Activated naive CD4-positive, alpha-beta T cell treated with Interleukin-2 at 50 U/mL for 16 hours (primary cell): ENCODE results near the gene PGLYRP3.

ENCODE experiments used
- DNase-seq: peaks from one replicate; pipeline ENCODE4 v3.0.0-alpha.2; 2020

Gene PGLYRP3

DNA sequence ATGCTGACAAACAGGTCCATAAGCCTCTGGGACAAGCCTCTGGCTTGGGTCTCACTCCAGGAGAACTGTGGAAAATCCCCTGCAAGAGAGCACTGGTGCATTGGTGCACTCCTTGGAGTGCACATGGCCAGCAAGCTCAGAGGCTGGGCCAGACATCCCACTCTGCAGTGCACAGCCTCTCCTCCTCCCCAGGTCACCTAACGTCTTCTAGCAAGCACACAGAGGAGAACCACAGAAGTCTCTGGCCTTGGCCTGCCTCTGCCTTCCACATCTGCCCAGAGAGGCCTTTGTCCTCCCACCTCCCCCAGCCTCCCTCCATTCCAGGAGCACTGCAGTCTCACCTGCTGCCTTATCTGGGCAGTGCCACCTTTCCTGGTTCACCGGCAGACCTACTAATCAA is 4.2 kb downstream of the PGLYRP3 start:
- no peak for DNase-seq

DNA sequence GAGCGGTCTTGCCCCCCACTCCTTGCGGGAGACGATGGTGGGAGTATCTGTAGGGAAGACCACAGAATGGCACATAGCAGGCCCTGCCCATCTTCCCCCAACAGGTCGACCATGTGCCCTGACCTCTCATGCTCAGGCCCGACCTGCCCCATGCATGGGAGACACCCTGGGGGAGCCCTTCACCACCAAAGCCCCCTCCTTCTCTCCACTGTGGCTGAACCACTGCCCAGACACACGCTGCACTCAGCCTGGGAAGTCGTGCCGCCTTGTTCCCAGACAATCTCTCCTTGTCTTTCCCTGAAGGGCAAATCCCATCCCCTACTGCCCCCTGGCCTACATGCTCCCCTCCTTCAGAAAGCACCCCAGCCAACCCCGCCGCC is 5.5 kb downstream of the PGLYRP3 start:
- DNase-seq = no peak

DNA sequence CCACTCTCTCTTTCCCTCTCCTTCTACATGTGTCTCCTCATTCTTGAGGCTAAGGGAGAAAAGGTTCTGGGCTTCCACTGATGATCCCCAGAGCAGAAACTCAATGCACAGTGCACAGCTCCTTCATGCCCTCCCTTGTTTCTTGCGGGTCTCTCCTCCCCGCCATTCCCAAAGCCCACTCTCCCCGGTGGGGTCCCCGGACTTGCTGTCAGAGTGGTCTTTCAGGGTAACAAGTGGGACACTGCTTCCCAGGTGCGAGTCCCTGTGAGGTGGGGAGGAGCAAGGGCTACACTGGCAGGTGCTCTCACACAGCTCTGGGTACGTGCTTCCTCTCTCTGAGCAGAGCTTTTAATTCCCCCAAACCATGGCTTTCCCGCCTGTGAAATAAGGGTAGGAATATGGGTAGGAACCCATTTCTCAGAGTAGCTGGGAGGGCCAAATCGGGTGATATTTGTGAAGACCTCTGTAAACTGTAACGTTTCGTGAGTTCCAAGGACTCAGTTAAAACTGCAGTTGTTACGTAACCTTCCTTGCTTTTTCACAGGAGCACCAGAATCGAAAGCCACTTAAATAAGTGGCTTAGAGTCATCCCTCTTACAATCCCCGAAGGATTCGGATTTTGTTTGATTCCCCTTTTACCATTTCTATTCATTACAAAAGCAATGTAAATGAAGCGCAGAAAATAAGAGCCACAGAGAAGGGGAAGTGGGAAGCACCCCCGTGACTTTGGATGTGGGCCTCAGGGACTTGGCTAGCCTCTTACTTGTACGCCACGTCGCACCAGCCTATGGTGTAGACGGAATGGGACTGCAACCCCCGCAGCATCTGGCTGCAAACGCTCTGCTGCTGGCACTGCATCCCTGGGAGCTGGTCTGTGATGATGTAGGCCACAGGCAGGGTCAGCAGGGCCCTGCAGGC is 6.2 kb downstream of the PGLYRP3 start:
- no peak for DNase-seq

DNA sequence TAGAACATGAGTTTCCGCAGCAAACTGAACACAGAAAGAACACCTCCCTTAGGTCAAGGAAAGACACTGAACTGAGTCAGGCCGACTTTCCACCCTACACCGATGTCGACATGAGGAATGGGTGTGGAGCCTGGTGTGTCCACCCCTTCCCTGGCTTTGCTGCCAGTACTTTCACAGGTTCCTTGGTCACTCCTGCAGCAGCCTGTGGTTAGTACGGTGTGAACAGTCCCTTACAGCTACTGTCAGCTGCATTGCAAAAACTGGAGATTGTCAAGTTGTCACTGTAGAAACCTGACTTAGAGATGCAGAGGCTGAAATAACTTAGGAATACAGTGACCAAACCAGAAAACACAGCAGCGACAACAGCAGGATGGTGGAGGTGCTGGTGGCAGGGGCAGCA is 7.1 kb downstream of the PGLYRP3 start:
- DNase-seq = no peak

DNA sequence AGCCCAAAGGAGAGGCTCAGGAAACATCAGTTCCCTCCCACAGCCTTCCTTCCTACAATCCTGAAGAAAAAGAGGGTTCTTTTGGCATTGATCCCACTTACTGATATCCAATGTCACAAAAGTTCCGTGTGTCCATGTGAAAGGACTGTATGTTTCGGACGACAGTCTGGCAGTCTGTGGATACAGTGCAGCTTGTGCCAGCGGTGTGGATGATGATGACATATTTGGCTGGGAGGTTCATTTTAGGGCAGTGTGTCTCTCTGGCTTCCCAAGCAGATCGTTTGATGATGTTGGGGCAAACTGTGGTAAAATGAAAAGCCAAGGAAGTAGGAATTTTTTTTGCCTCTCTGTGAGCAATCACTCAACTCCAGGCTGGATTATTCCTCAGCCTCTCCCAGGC is 10.4 kb downstream of the PGLYRP3 start:
- no peak for DNase-seq

DNA sequence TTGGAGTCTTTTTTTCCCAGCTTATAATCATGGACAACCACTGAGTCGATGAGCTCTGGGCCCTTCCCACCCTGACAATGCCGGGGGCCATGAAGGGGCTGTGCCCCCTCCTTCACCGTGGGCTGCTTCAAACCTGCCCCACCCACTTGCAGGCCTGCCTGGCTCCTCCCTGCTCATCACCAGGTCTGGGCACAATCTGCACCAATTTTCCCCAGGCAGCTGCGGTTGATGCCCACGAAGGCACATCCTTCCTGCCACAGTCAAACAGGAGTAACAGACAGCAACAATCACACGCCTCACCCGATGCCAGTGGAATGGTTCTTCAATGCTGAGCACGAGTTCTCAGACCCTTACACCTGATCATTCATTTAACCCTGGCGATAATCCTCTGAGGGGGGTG is 18.9 kb downstream of the PGLYRP3 start:
- DNase-seq = no peak

DNA sequence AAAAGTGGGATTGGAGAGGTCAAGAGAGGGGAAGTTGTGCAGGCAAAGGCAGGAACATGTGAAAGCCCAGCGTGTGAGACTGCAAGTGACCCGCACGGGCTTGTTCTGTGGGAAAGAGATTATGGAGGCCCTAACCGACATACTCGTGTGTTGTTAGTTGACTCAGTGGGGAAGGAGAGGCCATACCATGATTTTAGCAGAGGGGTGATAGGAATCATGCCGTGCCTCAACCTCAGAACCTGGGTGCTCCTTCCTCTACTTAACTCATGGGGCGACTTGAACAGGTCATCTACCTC is 19.3 kb downstream of the PGLYRP3 start:
- no peak for DNase-seq

DNA sequence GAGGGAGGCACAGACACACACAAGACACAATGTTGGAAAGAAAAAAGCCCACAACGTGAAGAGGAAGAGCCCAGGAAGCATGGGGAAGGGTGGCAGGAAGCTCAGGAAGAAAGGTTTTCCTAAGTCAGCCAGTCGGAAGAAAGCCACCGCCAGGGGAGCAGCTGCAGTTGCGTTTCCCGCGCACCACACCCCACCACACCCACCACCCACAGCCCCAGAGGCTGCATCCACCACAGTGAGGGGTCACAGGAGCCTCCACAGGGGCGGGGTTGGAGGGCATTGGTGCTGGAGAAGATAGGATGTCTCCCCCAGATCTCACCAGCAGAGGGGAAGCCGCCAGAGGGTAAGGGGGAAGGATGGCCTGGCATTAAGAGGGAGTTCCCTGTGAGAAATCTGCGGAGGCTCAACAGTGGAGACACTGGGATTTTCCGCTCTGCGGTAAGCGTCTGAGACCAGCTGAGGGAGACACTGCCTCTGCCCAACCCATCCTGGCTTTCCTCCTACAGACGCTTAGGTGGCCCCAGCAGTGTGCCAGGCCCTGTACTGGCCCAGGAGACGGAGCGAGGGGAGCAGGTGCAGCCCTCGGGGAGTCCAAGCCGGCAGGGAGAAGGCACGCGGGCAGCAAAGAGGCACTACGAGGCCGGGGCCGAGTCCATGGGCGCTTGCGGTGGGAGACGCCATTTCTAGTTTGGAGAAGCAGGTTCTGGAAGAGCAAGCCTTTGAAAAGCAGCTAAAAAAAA is 19.8 kb downstream of the PGLYRP3 start:
- DNase-seq = no peak

DNA sequence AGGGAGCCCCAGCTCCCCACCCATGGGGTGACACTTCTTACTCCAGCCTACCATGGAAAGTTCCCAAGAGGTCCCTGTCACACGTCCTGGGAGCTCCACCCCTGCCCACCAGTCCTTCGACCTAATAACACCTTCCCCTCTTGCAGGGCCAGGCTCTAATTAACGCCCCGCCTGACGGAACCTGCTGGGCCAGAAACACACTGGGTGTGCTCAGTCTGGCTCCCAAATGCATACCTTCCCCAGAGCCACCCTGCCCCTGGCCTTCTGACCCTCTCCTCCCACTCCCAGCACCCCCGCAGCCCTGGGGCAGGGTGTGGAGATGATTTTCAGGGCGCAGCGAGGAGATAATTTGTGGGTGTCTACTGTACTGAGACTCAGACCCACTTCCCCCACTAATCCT is 20.6 kb downstream of the PGLYRP3 start:
- DNase-seq = no peak

DNA sequence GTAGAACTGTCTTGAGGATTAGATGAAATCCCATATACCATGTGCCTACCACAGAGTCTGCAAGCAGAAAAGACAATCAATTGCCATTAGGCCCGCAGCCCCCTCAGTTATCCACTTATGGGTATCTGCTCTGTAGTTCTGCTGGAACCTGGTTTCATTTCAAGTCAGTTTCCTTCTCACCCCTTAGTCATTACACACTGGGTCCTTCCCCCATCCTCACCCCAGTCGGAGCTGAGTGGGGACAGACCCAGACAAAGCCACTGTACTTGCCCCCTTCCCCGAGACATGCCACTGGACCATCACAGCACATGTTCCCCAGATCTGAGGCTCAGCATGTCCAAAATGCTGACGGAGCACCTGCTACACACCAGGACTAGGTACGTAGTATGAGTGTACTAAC is 21.2 kb downstream of the PGLYRP3 start:
- no peak for DNase-seq

DNA sequence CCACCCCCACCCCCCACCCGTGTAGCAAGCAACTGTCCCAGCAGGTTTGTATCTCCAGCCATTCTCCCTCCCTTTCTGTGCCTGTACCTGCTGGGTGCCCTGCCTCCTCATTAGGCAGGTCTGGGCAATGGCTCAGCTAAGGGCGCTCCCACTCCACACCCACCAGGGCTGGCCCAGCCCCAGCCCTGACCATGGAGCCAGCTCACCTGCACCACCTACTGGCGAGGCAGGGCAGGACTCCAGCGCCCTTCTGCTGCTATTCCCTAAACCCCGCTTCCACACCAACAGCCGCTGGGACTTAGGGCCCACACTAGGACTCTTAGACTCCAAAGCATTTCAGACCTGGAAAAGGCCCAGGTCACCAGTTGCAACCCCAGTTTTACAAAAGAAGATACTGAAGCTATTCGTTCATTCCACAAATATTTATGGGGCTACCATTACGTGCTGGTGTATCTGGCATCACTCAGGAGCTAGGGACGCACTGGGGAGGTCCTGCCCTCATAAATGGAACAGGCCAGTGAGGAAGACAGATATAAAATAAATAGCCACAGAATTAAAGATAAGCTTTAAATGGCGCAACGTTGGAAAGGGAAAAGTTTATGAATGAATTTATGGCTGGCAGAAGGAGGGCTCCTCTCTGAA is 24.0 kb downstream of the PGLYRP3 start:
- DNase-seq = no peak

DNA sequence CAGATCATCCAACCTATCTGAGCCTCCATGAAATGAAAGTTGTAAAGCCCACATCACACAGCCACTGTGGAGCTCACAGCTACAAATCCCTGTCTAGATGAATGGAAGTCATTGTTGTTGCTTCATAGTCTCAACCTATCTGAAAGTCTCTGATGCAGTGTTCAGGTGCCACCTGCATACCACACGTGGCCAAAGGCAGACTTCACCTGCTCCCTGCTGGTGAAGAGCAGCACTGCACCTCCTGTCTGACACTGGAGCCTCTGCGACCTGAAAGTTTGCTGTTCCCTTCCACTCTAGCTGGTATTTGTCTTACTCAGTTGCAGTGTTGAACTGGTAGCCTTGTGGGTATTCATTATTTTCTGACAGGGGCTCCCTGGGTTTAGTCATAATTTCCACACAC is 34.9 kb downstream of the PGLYRP3 start:
- peak; percentile 42 for DNase-seq

DNA sequence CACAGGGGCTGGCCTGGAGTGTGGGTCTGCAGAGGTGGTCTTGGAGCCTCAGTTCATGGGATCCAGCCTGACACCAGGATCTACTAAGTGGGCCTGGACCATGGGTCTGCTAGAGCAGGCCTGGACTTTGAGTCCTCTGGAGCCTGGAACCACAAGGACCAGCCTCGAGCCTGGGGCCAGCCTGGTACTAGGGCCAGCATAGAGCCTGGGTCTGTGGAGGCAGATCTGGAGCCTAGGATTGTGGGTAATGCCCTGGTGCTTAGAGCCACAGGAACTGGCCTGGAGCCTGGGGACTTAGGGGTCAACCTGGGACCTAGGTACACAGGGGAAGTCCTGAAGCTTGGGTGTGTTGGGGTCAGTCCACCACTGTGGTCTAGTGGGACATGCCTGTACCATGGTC is 40.6 kb downstream of the PGLYRP3 start:
- DNase-seq = no peak

DNA sequence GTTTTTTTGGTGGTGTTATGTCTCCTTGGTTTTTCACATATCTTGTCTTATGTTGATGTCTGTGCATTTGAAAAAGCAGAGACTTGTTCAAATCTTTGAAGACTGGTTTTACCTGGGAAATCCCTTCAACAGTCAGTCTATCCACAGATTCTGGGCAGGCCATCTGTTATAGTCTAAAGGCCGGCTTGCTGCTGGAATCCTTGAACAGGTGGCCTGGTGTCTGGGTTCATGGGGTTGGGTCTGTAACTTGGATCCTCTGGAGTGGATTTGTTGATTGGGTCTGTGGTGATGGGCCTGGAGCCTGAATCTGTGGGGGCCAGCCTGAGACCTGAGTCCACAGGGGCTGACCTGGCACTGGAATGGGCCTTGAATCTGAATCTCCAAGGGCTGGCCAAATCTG is 41.0 kb downstream of the PGLYRP3 start:
- no peak for DNase-seq

DNA sequence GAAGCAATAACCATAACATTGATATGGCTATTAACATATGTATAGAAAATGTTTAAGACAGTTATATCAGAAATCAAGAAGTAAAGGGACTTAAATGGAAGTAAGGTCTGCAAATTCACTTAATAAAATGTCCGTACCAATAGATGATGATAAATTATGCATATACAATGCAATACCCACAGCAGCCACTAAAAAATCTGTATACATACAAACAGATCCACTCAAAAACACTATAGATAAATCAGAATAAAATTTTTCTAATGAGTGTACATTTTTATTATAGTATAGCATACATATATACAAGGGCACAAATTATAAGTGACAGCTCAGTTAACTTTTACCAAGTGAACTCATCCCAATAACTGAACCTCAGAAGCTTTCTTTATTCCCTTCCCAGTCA is 47.3 kb downstream of the PGLYRP3 start:
- DNase-seq = no peak

DNA sequence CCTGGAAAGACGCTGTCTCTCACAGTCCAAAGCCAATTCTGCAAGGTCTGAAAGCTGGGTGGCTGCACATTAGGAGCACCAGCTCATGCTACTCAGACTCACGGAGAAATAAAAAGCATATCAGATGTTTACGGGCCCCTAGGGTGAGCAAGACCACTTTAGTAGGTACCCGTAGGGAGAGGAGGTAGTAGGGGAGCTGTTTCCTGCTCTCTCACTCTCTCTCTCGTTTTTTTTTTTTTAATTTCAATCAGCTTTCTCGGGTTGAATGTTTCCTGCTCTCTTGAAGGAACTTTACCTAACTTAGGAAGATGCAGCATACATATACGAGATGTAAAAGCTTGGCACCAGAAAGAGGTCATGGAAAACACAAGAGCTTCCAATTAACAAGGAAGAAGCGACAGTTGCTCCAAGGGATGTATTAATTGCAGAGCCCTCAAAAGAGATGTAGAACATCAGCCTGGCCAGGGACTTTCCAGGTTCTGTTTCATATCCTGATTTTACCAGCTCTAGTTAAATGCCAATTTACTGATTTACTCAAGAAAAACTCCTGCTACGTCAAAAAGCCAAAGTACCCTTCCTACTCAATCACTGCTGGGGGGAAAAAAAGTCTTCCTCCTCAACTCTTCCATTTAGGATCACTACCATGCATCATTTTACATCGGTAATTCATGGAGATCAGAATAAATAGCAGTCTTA is 50.1 kb downstream of the PGLYRP3 start:
- no peak for DNase-seq

DNA sequence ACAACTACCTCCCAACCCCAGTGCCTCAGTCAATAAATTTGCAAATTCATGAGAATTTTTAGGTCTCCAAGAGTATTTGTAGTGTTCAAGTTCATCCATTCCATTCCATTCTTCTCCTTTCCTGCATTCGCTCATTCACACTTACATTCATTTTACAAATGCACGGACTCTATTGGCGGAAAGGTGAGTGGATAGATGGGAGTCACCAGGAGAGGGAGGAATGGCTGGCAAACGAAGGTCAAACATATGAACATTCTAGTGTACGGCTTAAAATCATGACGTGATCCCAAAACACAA is 50.7 kb downstream of the PGLYRP3 start:
- DNase-seq = no peak

DNA sequence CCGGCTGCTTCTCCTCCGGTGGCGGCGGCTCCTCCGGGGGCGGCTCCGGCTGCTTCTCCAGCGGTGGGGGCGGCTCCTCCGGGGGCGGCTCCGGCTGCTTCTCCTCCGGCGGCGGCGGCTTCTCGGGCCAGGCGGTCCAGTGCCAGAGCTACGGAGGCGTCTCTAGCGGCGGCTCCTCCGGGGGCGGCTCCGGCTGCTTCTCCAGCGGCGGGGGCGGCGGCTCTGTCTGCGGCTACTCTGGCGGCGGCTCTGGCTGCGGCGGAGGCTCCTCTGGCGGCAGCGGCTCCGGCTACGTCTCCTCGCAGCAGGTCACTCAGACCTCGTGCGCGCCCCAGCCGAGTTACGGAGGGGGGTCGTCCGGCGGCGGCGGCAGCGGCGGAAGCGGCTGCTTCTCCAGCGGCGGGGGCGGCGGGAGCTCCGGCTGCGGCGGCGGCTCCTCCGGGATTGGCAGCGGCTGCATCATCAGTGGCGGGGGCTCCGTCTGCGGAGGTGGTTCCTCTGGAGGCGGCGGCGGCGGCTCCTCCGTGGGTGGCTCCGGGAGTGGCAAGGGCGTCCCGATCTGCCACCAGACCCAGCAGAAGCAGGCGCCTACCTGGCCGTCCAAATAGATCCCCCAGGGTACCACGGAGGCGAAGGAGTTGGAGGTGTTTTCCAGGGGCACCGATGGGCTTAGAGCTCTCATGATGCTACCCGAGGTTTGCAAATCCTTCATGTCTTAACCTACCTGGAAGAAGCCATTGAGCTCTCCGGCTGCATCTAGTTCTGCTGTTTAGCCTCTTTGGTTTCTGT is 51.3 kb downstream of the PGLYRP3 start:
- DNase-seq = no peak

DNA sequence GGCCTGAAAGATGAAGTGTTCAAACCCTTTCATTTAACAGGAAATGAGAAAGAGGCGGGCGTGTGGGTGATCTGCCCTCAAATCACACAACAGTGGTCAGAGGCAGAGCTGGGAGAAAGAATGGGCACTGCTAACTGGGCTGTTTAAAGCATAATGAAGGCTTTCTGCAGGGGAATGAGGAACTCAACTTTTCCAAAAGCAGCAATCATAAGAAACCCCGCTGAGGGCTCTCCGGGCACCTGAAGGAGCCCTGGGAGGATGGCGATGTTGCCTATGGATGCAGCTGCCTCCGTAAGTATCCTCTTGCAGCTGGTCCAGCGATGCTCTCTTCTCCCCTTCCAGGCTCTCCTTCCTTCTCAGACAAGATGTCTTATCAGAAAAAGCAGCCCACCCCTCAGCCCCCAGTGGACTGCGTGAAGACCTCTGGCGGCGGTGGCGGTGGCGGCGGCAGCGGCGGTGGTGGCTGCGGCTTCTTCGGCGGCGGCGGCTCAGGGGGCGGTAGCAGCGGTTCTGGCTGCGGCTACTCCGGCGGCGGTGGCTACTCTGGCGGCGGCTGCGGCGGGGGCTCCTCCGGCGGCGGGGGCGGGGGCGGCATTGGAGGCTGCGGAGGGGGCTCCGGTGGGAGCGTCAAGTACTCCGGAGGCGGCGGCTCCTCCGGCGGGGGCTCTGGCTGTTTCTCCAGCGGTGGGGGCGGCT is 52.0 kb downstream of the PGLYRP3 start:
- peak; percentile 21 for DNase-seq

DNA sequence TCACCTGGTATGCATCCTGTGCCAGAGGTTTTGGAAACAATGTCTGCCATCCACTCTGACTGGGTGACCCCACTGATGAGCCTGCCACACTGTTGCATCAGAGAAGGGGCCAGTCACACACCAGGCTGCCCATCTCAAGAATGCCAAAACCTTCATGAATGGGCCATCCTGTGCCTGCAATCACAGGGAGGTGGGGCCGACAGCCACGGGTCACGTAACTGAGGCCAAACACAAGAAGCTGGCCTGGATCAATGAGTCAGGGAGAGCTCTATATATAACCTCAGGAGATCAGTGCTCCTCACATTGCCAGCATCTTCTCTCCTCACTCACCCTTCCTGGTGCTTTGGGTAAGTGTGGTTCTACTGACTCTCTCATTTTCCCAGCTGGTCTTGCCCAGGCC is 53.4 kb downstream of the PGLYRP3 start, which contains the start of gene LORICRIN:
Gene LORICRIN, plus strand, starts transcription at position 301 of the 400 bp plus-strand sequence. CDS start 1,263 bp downstream, outside the sequence.
- DNase-seq = no peak

DNA sequence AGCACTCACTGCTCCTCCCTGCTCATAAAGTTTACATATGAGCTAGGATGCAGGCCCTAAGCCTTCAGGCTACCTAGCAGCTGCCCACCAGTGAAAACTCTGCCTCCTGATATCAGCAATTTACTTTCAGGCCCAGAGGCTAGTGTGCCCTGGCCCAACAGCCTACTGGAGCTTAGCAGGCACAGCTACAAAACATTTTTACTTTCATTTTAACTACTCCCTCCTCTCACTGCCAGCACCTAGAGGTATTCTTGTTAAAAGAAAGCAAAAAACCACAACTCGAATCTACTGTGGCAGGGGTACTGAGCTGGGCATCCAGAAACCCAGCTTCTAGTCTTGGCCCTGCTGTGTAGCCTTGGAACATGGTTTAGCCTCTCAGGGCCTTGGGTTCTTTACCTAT is 59.1 kb downstream of the PGLYRP3 start:
- DNase-seq = no peak

DNA sequence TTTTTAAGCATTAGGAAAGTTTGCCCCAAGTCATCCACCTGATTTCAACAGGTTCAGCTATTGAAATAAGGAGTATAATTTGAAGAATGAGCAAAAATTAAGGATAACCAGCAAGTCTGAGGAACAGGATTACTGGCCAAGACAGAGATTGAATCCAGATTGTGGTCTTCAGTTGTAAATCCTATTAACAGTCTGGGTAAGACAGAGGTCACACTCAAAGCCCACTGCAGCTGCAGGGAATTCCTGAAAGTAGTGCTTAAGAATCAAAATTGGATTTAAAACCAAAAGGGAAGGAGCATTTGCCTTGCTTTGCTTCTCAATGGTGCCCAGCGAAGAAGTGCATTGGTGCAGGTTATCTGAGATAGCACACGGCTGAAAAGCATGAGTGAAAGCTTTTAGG is 59.7 kb downstream of the PGLYRP3 start:
- DNase-seq = no peak
